HG03521 (cell line): ENCODE results near the gene NDUFC2.
"Not testable (repeated sequence)": the region's sequence is repeated elsewhere in the genome, so short reads cannot be mapped to it uniquely, and the experiment has no call there.

Experiments
- ATAC-seq: cut with Tn5 transposase; IDR thresholded peaks from one replicate; pipeline ENCODE4 v1.9.1; 2021; ENCODE audit warnings: mild to moderate bottlenecking, moderate library complexity; ENCODE audit not compliant: unreplicated experiment

NDUFC2 gene

GRCh38 chr11:78080084-78080817 is 589 bp upstream of the NDUFC2 start:
- ATAC-seq, result no peak

GRCh38 chr11:78078218-78079167 is 1.2 kb downstream of the NDUFC2 start:
- no peak for ATAC-seq

GRCh38 chr11:78077592-78077991 is 2.1 kb downstream of the NDUFC2 start:
- not testable (repeated sequence) for ATAC-seq

GRCh38 chr11:78076733-78077403 is 2.8 kb downstream of the NDUFC2 start:
- no peak for ATAC-seq

- ATAC-seq, result no peak
Measured at GRCh38 chr11:78074756-78075155, 4.9 kb downstream of the NDUFC2 start.

GRCh38 chr11:78072455-78072854 is 7.2 kb downstream of the NDUFC2 start:
- no peak for ATAC-seq

- ATAC-seq, result no peak
Measured at GRCh38 chr11:78071717-78072116, 7.9 kb downstream of the NDUFC2 start.

GRCh38 chr11:78070621-78071020 is 9.0 kb downstream of the NDUFC2 start:
- no peak for ATAC-seq

- ATAC-seq, result no peak
Measured at GRCh38 chr11:78069465-78069864, 10.2 kb downstream of the NDUFC2 start.

GRCh38 chr11:78067704-78068103 is 12.0 kb downstream of the NDUFC2 start:
- ATAC-seq, result no peak

GRCh38 chr11:78066471-78066870 is 13.2 kb downstream of the NDUFC2 start:
- no peak for ATAC-seq

- ATAC-seq, result no peak
Measured at GRCh38 chr11:78065203-78065602, 14.5 kb downstream of the NDUFC2 start.

- no peak for ATAC-seq
Measured at GRCh38 chr11:78063440-78064181, 16.1 kb downstream of the NDUFC2 start, which contains the start of gene THRSP. Gene THRSP, plus strand, starts transcription at chr11:78063861. Its CDS starts 21 bp downstream, at chr11:78063882.

- no peak for ATAC-seq
Measured at GRCh38 chr11:78062671-78063070, 17.0 kb downstream of the NDUFC2 start.

- no peak for ATAC-seq
Measured at GRCh38 chr11:78061921-78062311, 17.7 kb downstream of the NDUFC2 start.

GRCh38 chr11:78061088-78061920 is 18.4 kb downstream of the NDUFC2 start:
- ATAC-seq, result no peak

- no peak for ATAC-seq
Measured at GRCh38 chr11:78060533-78060932, 19.1 kb downstream of the NDUFC2 start.

- ATAC-seq, result not testable (repeated sequence)
Measured at GRCh38 chr11:78059749-78060328, 19.8 kb downstream of the NDUFC2 start.

- ATAC-seq, result no peak
Measured at GRCh38 chr11:78057462-78058055, 22.1 kb downstream of the NDUFC2 start.
